SH-SY5Y (cell line): ENCODE measurements around the gene PDX1.

Source experiments
- GATA2 ChIP-seq: IDR thresholded peaks from 2 replicates; pipeline ENCODE4 v1.6.1; 2011; ENCODE audit warnings: mild to moderate bottlenecking, low read depth, low read length
- GATA3 ChIP-seq: IDR thresholded peaks from 2 replicates; pipeline ENCODE4 v1.6.1; 2011; ENCODE audit warnings: low read depth, mild to moderate bottlenecking, low read length, moderate library complexity

- TF ChIP-seq GATA2 (no peak), GATA3 (no peak)
These were observed 7.9 kb downstream of the PDX1 start for GRCh38 chr13:27927444-27928352.
